Endothelial cell of umbilical vein (primary cell): ENCODE data around the gene FBXL19. TPM values are rescaled to one million over a fixed set of nuclear protein-coding genes. Genes with fewer than 3 reads are reported as not detected.

Experiments
- BruUV-seq: library from RNA; stranded (reverse); fragments of 400-500 nt; replicated peaks from 2 replicates; lab custom pipeline; 2021; lab: Mats Ljungman, UMichigan
- CTCF ChIA-PET: fragments of 300-600, 350-600 bp; sonication (Branson Sonifier 250); formaldehyde crosslinking; loops from one replicate; lab custom pipeline; 2021; ENCODE audit warnings: antibody characterized with exemption, inconsistent platforms; lab: Charles Lee
- POLR2A ChIA-PET: fragments of 300-600, 350-600 bp; sonication (Branson Sonifier 250); formaldehyde crosslinking; loops from one replicate; lab custom pipeline; 2021; ENCODE audit warnings: antibody characterized with exemption, inconsistent platforms; lab: Charles Lee
- DNase-seq: peaks from one replicate; pipeline ENCODE4 v3.0.0-alpha.2; 2011; ENCODE audit warnings: low read depth, low spot score
- FAIRE-seq: peaks from 2 replicates; lab custom pipeline; 2011; peaks lifted over from hg19 to GRCh38; lab: Jason Lieb, UNC
- H2AFZ ChIP-seq: 2 replicates; pipeline ENCODE4 v1.6.0; 2012; ENCODE audit warnings: low read depth, low read length, control low read depth, inconsistent platforms
- H3K27ac ChIP-seq: 2 replicates; pipeline ENCODE4 v1.5.1; 2011; ENCODE audit warnings: low read depth, mild to moderate bottlenecking, control low read depth, low read length, moderate library complexity; ENCODE audit not compliant: insufficient read depth
- H3K27me3 ChIP-seq, 2 experiments: 2 replicates each; pipeline versions ENCODE4 v1.6.0 to v1.6.1; 2011; ENCODE audit warnings: low read length in 2 of 2, mixed read lengths in 1 of 2; ENCODE audit not compliant: control insufficient read depth in 2 of 2, insufficient read depth in 2 of 2
- H3K36me3 ChIP-seq, 2 experiments: 2 replicates in 1 of 2; 3 replicates in 1 of 2; pipeline ENCODE4 v1.5.1; 2011; ENCODE audit warnings: low read length in 2 of 2, mild to moderate bottlenecking in 1 of 2, moderate library complexity in 1 of 2; ENCODE audit not compliant: control insufficient read depth in 2 of 2, insufficient read depth in 2 of 2; ENCODE audit errors: extremely low read depth in 1 of 2
- H3K4me1 ChIP-seq: 3 replicates; pipeline ENCODE4 v1.5.1; 2011; ENCODE audit warnings: mild to moderate bottlenecking, low read length; ENCODE audit not compliant: control insufficient read depth, insufficient read depth; ENCODE audit errors: extremely low read depth
- H3K4me2 ChIP-seq: 2 replicates; pipeline ENCODE4 v1.6.1; 2011; ENCODE audit warnings: low read length, control low read depth, mixed read lengths; ENCODE audit not compliant: insufficient read depth
- H3K4me3 ChIP-seq, 3 experiments: fragments of 200-600 bp in 1 of 3; sonication (generic), shearing (Covaris generic) in 1 of 3; replicated peaks in 1 of 3; 2 replicates each; pipeline ENCODE4 v1.5.1; 2011 to 2016; ENCODE audit warnings: control low read depth in 3 of 3, low read length in 3 of 3, mild to moderate bottlenecking in 2 of 3, inconsistent platforms in 1 of 3, low read depth in 1 of 3, moderate library complexity in 1 of 3; ENCODE audit not compliant: insufficient read depth in 1 of 3
- H3K79me2 ChIP-seq: 2 replicates; pipeline ENCODE4 v1.6.0; 2012; ENCODE audit warnings: low read length, inconsistent platforms; ENCODE audit not compliant: control insufficient read depth, insufficient read depth
- H3K9ac ChIP-seq: replicated peaks from 2 replicates; pipeline ENCODE3; 2011; ENCODE audit warnings: low read length, control low read depth; ENCODE audit not compliant: insufficient read depth; ENCODE audit errors: extremely low read depth
- H3K9me1 ChIP-seq: replicated peaks from 3 replicates; pipeline ENCODE4 v1.6.0; 2011; ENCODE audit warnings: mild to moderate bottlenecking, low read length; ENCODE audit not compliant: control insufficient read depth, insufficient read depth; ENCODE audit errors: extremely low read depth
- H3K9me3 ChIP-seq: replicated peaks from 2 replicates; pipeline ENCODE4 v1.5.1; 2012; ENCODE audit warnings: low read length, inconsistent platforms; ENCODE audit not compliant: control insufficient read depth, insufficient read depth
- H4K20me1 ChIP-seq: replicated peaks from 2 replicates; pipeline ENCODE3; 2011; ENCODE audit warnings: mild to moderate bottlenecking, low read length; ENCODE audit not compliant: control insufficient read depth, insufficient read depth; ENCODE audit errors: extremely low read depth
- EZH2 ChIP-seq: IDR thresholded peaks from 2 replicates; pipeline ENCODE4 v1.6.1; 2012; ENCODE audit warnings: borderline replicate concordance, low read depth, mild to moderate bottlenecking, moderate library complexity, low read length, inconsistent platforms; ENCODE audit not compliant: severe bottlenecking
- FOS ChIP-seq: IDR thresholded peaks from 2 replicates; pipeline ENCODE4 v1.6.1; 2011; ENCODE audit warnings: mild to moderate bottlenecking, low read length, moderate library complexity, borderline replicate concordance; ENCODE audit not compliant: insufficient read depth
- GATA2 ChIP-seq: IDR thresholded peaks from 2 replicates; pipeline ENCODE4 v1.7.0; 2011; ENCODE audit warnings: low read depth, mild to moderate bottlenecking, moderate library complexity, mixed read lengths, low read length; ENCODE audit not compliant: insufficient read length, insufficient read depth
- JUN ChIP-seq: IDR thresholded peaks from 2 replicates; pipeline ENCODE4 v1.6.1; 2011; ENCODE audit warnings: borderline replicate concordance, low read depth; ENCODE audit not compliant: insufficient read length, insufficient read depth
- MAX ChIP-seq: IDR thresholded peaks from 2 replicates; pipeline ENCODE4 v1.6.1; 2011; ENCODE audit not compliant: insufficient read depth, insufficient read length
- MYC ChIP-seq: IDR thresholded peaks from one replicate; pipeline ENCODE4 v1.6.1; 2011; ENCODE audit warnings: mild to moderate bottlenecking, low read depth, low read length
- POLR2A ChIP-seq: IDR thresholded peaks from 2 replicates; pipeline ENCODE4 v1.6.1; 2012; ENCODE audit warnings: low read depth, mild to moderate bottlenecking, control low read depth, low read length
- POLR2AphosphoS5 ChIP-seq: IDR thresholded peaks from 2 replicates; pipeline ENCODE4 v1.6.1; 2012; ENCODE audit warnings: low read depth, mild to moderate bottlenecking, control low read depth, low read length, moderate library complexity; ENCODE audit not compliant: insufficient read depth
- dilution Hi-C: fragments of 300-500 bp; cut with MboI; formaldehyde crosslinking; loops from one replicate; pipeline ENCODE4 v1.15.0; 2019; ENCODE audit warnings: low sequenced_read_pairs; ENCODE audit not compliant: extremely low pct_ligation_motif_present
- intact Hi-C: fragments of 100-400 bp; cut with micrococcal nuclease; formaldehyde crosslinking; loops from one replicate; pipeline ENCODE4 v1.10.0; 2022
- polyA plus RNA-seq, 4 experiments: library from polyadenylated mRNA; depleted of rRNA in 3 of 4; stranded (reverse) in 3 of 4; unstranded in 1 of 4; fragments of >200 nt; gene quantifications; 2 replicates each; pipeline versions ENCODE4 v1.2.1 to v1.2.3, GENCODE V29; 2011 to 2012; ENCODE audit warnings: missing spikeins in 1 of 4
- total RNA-seq: library from RNA; stranded (reverse); gene quantifications from 2 replicates; pipeline ENCODE4 v1.2.3, GENCODE V29; 2021
- TF ChIP-seq, protein P1 (sequence below), 2 donors: IDR thresholded peaks; 1 replicate in 1 of 2; 2 replicates in 1 of 2; pipeline ENCODE4 v1.5.1; 2011; ENCODE audit warnings: low read length in 2 of 2, mild to moderate bottlenecking in 2 of 2, moderate library complexity in 2 of 2, control low read depth in 1 of 2, inconsistent platforms in 1 of 2, low read depth in 1 of 2; ENCODE audit not compliant: insufficient read depth in 1 of 2; ENCODE audit errors: extremely low read depth in 1 of 2

FBXL19 gene
- total and polyA plus RNA-seq, 2 donors (not counting 3 experiments of a cell fraction or from before 2014, with no cell fraction given) = 22.1 to 38.0 TPM

- DNase-seq (no peak), FAIRE-seq (no peak)
- H3K27me3 ChIP-seq = no peaks in the 10 kb centered on the region
- no peaks in the 10 kb centered on the region for H3K4me1 ChIP-seq
- no peaks in the 10 kb centered on the region for H4K20me1 ChIP-seq
- intact Hi-C loops (loop anchor here (10.0 kb wide), 1 partner anchor 715 kb away; no protein-coding TSS in a partner anchor), dilution Hi-C loops (no loop called here)
- no peak overlapping the region for H3K4me3 ChIP-seq
- H3K9ac ChIP-seq = no peak overlapping the region
- BruUV-seq = no TSS peak
- no peak for TF ChIP-seq GATA2
- TF ChIP-seq JUN = no peak
- no peak for TF ChIP-seq EZH2
- no peak for TF ChIP-seq POLR2A
- no peak for TF ChIP-seq POLR2AphosphoS5
- no peak for TF ChIP-seq MAX
- no peak for TF ChIP-seq MYC
- no peak for TF ChIP-seq FOS
- TF ChIP-seq, protein P1, sequence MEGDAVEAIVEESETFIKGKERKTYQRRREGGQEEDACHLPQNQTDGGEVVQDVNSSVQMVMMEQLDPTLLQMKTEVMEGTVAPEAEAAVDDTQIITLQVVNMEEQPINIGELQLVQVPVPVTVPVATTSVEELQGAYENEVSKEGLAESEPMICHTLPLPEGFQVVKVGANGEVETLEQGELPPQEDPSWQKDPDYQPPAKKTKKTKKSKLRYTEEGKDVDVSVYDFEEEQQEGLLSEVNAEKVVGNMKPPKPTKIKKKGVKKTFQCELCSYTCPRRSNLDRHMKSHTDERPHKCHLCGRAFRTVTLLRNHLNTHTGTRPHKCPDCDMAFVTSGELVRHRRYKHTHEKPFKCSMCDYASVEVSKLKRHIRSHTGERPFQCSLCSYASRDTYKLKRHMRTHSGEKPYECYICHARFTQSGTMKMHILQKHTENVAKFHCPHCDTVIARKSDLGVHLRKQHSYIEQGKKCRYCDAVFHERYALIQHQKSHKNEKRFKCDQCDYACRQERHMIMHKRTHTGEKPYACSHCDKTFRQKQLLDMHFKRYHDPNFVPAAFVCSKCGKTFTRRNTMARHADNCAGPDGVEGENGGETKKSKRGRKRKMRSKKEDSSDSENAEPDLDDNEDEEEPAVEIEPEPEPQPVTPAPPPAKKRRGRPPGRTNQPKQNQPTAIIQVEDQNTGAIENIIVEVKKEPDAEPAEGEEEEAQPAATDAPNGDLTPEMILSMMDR (IDR thresholded peaks at IDR 0.05; ENCODE audit: extremely low read depth in 1 of 2, insufficient read depth in 1 of 2, low read depth in 1 of 2, low read length in 2 of 2) = no peak
- CTCF ChIA-PET = interaction anchor here (1.2 kb wide), 1 partner anchor 163 kb away, joined by 3 read pairs; no protein-coding TSS in a partner anchor
- H3K9me3 ChIP-seq = no peaks in the 10 kb centered on the region
- H2AFZ ChIP-seq = no peak overlapping the region
- POLR2A ChIA-PET = no interaction called here
- H3K9me1 ChIP-seq = no peaks in the 10 kb centered on the region
- H3K4me2 ChIP-seq = no peak overlapping the region
- no peak overlapping the region for H3K27ac ChIP-seq
- H3K79me2 ChIP-seq = no peaks in the 10 kb centered on the region
- peaks cover 12 to 37% of the 10 kb centered on the region in 2 experiments for H3K36me3 ChIP-seq
These were observed 56.0 kb downstream of the FBXL19 start for GRCh38 chr16:30979170-30980022.
